Measurements from ENCODE around the gene CA10.

DNA sequence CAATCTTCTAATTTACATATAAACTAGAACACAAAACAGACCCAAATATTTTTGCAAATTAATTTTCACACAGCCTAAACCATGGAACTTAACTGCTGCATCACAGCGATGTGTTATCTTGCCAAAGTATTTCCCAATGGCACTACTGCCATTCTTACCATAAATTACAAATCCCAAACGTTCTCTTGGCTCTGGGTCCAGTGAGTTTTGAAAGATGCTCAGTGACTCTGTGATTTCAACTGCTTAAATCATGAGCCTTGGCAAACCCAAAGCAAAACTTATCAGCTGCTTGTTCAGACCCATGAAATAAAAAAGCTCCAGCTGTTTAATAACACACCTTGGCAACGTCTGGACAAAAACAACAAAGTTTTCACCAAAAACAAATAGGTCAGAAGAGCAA, 223.0 kb downstream of the CA10 start:
- TF ChIP-seq CTCF (IDR thresholded peaks at IDR 0.05; ENCODE audit: insufficient read depth, low read length, poor library complexity, severe bottlenecking) (no peak), EZH2phosphoT487 (conservative IDR thresholded peaks at IDR 0.05; ENCODE audit: low read length) (no peak)

All from SU-DHL-6 (cell line).